Uterine smooth muscle cell (primary cell): ENCODE data around the gene BCAT1. TPM values are rescaled to one million over a fixed set of nuclear protein-coding genes. Genes with fewer than 3 reads are reported as not detected.

ENCODE experiments used
- total RNA-seq: library from RNA; depleted of rRNA; stranded (reverse); fragments of >200 nt; gene quantifications from 2 replicates; pipeline ENCODE4 v1.2.3, GENCODE V29; 2014

BCAT1 gene, protein sequence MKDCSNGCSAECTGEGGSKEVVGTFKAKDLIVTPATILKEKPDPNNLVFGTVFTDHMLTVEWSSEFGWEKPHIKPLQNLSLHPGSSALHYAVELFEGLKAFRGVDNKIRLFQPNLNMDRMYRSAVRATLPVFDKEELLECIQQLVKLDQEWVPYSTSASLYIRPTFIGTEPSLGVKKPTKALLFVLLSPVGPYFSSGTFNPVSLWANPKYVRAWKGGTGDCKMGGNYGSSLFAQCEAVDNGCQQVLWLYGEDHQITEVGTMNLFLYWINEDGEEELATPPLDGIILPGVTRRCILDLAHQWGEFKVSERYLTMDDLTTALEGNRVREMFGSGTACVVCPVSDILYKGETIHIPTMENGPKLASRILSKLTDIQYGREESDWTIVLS
- total RNA-seq, result 243 and 281 TPM in 2 replicates

GRCh38 chr12:24948757-24949722 lies at the start of gene BCAT1:
BCAT1 (minus strand) TSS chr12:24949101; CDS start chr12:24948932, 169 bp downstream.

Other genes with a start within 250 kb of the BCAT1 start
- 0.11 and 0.25 TPM in 2 replicates for gene DNAI7, start 246.1 kb upstream of the BCAT1 start, total RNA-seq
- gene ETFRF1, start 246.1 kb upstream of the BCAT1 start, total RNA-seq, result 15.8 and 18.7 TPM in 2 replicates